ENCODE data around the gene PGM2.
"Not testable (repeated sequence)": the region's sequence is repeated elsewhere in the genome, so short reads cannot be mapped to it uniquely, and the experiment has no call there.

Gene PGM2

DNA sequence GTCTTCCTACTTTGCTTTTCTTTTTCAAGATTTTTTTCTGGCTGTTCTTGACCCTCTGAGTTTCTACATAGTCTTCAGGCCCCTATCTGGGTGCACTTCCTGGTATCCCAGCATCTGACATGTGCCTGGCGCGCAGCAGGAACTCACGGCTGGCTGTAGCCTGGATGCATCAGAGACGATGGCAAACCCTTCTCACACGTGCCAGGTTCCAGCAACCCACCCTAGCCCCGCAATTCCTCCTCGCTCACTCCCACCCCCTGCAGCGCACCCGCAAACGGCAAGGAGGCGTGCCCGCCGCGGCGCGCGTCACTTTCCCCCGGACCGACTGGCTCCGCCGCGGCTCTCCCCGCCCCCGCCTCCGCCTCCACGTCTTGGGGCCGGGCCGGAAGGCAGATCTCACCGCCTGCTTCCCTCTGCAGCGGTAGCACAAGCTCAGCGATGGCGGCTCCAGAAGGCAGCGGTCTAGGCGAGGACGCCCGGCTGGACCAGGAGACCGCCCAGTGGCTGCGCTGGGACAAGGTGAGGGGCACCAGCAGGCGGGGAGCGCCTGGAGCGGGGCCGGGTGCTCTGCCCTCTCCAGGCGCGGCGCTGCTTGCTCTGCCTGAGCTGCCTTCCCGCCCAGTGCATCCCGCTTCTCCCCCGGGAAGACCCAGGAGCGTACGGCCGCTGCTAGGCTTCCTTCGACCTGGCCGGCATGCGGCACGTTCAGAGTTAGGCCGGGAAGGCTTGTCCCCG lies at the start of gene PGM2:
PGM2 (plus strand) TSS at position 392 of the 735 bp plus-strand sequence; CDS start at position 439, 47 bp downstream.
- Mint-ChIP-seq H3K36me3 (peaks cover 19% of the 10 kb centered on the region), H3K27ac (peak within 1 kb of the TSS; percentile 93), H3K4me3 (peak within 1 kb of the TSS; percentile 96), H3K4me1 (peaks cover 45% of the 10 kb centered on the region), H3K9me3 (no peaks in the 10 kb centered on the region), H3K27me3 (peaks cover 24% of the 10 kb centered on the region)
- CTCF ChIA-PET = interaction anchor here (1.0 kb wide), 1 partner anchor 151 kb away, joined by 3 read pairs; no protein-coding TSS in a partner anchor
- peak; percentile 94 for DNase-seq

DNA sequence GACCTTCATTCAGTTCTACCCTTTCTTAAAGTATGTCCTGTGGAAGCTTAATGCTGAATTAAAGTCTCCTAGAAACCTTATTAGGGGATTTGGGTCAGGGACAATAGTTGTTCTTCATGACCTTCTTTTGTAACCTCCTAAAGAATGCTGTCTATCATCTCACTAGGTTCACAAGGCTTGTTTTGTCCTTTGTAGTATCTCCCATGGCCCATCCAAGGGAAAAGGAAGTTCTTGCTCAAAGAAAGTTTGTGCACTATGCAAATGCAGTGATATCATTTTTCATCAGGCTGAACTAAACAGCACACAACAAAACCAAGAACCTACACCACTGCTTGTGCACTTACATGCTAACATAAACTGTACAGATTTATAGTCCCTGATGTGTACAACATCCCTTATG lies 46.6 kb upstream of the PGM2 start:
- Mint-ChIP-seq H3K4me1 (peaks cover 27% of the 10 kb centered on the region), H3K27me3 (peaks cover 4% of the 10 kb centered on the region), H3K36me3 (peaks cover 13% of the 10 kb centered on the region), H3K9me3 (peaks cover 14% of the 10 kb centered on the region), H3K4me3 (no peak overlapping the region), H3K27ac (peak overlapping the region; percentile 83)
- CTCF ChIA-PET = interaction anchor here (1.4 kb wide), 1 partner anchor 177 kb away, joined by 12 read pairs; no protein-coding TSS in a partner anchor
- DNase-seq = no peak

GRCh38 chr4:37780444-37781130 lies 45.9 kb upstream of the PGM2 start:
- H3K9me3 Mint-ChIP-seq = peaks cover 14% of the 10 kb centered on the region
- DNase-seq = peak; percentile 78
- CTCF ChIA-PET = interaction anchor here (0.7 to 1.0 kb wide), 3 partner anchors 177 to 214 kb away, joined by 3 to 9 read pairs (median 3); no protein-coding TSS in a partner anchor
- H3K27ac Mint-ChIP-seq = peak overlapping the region; percentile 83
- H3K27me3 Mint-ChIP-seq = peaks cover 10% of the 10 kb centered on the region
- H3K4me1 Mint-ChIP-seq = peaks cover 27% of the 10 kb centered on the region
- H3K4me3 Mint-ChIP-seq = no peak overlapping the region
- H3K36me3 Mint-ChIP-seq = peaks cover 13% of the 10 kb centered on the region

- no peak overlapping the region for H3K4me3 Mint-ChIP-seq
Observed at GRCh38 chr4:37781131-37781455, 45.4 kb upstream of the PGM2 start.

GRCh38 chr4:37786267-37786666 lies 40.2 kb upstream of the PGM2 start:
- CTCF ChIA-PET, H3K4me1 Mint-ChIP-seq, H3K27ac Mint-ChIP-seq, H3K36me3 Mint-ChIP-seq, DNase-seq, H3K4me3 Mint-ChIP-seq: not testable (repeated sequence)
- peaks cover 40% of the 10 kb centered on the region for H3K27me3 Mint-ChIP-seq
- peaks cover 14% of the 10 kb centered on the region for H3K9me3 Mint-ChIP-seq

More at GRCh38 chr4:37781131-37781455, 45.4 kb upstream of the PGM2 start:
- H3K36me3 Mint-ChIP-seq = peaks cover 13% of the 10 kb centered on the region
- peaks cover 27% of the 10 kb centered on the region for H3K4me1 Mint-ChIP-seq
- peak overlapping the region; percentile 83 for H3K27ac Mint-ChIP-seq
- no peak for DNase-seq
- peaks cover 14% of the 10 kb centered on the region for H3K9me3 Mint-ChIP-seq
- peaks cover 10% of the 10 kb centered on the region for H3K27me3 Mint-ChIP-seq
- CTCF ChIA-PET = interaction anchor here (0.7 to 1.0 kb wide), 3 partner anchors 178 to 215 kb away, joined by 3 to 9 read pairs (median 3); no protein-coding TSS in a partner anchor

GRCh38 chr4:37787883-37788460 lies 38.5 kb upstream of the PGM2 start:
- H3K27ac Mint-ChIP-seq, CTCF ChIA-PET, H3K4me3 Mint-ChIP-seq, H3K36me3 Mint-ChIP-seq, DNase-seq, H3K4me1 Mint-ChIP-seq: not testable (repeated sequence)
- peaks cover 14% of the 10 kb centered on the region for H3K9me3 Mint-ChIP-seq
- peaks cover 47% of the 10 kb centered on the region for H3K27me3 Mint-ChIP-seq

DNA sequence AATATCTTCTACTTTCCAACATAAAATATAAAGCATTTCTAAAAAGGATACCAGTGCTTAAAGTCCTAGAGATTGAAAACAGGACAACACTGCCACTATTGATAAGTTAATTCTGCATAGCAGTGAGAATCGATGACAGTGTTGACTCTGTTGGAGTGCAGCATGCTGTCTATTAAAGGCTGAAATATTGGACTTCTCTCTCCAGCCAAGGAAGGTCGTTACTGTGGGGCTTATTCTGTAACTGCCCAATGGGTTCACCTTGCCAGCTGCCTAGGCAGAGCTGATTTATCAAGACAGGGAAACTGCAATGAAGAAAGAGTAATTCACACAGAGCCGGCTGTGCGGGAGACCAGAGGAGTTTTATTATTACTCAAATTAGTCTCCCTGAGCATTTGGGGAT lies 37.7 kb upstream of the PGM2 start:
- CTCF ChIA-PET = no interaction called here
- H3K27ac Mint-ChIP-seq = no peak overlapping the region
- H3K27me3 Mint-ChIP-seq = peaks cover 47% of the 10 kb centered on the region

GRCh38 chr4:37792241-37792640 lies 34.2 kb upstream of the PGM2 start:
- Mint-ChIP-seq H3K27ac (no peak overlapping the region), H3K4me1 (no peaks in the 10 kb centered on the region), H3K27me3 (peaks cover 37% of the 10 kb centered on the region), H3K9me3 (peaks cover 11% of the 10 kb centered on the region), H3K36me3 (no peaks in the 10 kb centered on the region), H3K4me3 (no peak overlapping the region)
- CTCF ChIA-PET = interaction anchor here (2.1 kb wide), 1 partner anchor 189 kb away, joined by 6 read pairs; no protein-coding TSS in a partner anchor
- no peak for DNase-seq

More for the DNA sequence above, 37.7 kb upstream of the PGM2 start:
- no peak for DNase-seq
- Mint-ChIP-seq H3K4me1 (no peaks in the 10 kb centered on the region), H3K9me3 (peaks cover 14% of the 10 kb centered on the region), H3K4me3 (no peak overlapping the region), H3K36me3 (no peaks in the 10 kb centered on the region)

- no peak overlapping the region for H3K4me3 Mint-ChIP-seq
- CTCF ChIA-PET = interaction anchor here (1.2 kb wide), 1 partner anchor 336 kb away, joined by 3 read pairs; no protein-coding TSS in a partner anchor
- H3K36me3 Mint-ChIP-seq = no peaks in the 10 kb centered on the region
- H3K27ac Mint-ChIP-seq = no peak overlapping the region
- peak; percentile 25 for DNase-seq
- no peaks in the 10 kb centered on the region for H3K4me1 Mint-ChIP-seq
- peaks cover 11% of the 10 kb centered on the region for H3K9me3 Mint-ChIP-seq
- H3K27me3 Mint-ChIP-seq = peaks cover 28% of the 10 kb centered on the region
Observed at GRCh38 chr4:37793562-37793961, 32.9 kb upstream of the PGM2 start.

GRCh38 chr4:37794056-37794455 lies 32.4 kb upstream of the PGM2 start:
- H3K27me3 Mint-ChIP-seq = peaks cover 24% of the 10 kb centered on the region
- peaks cover 11% of the 10 kb centered on the region for H3K9me3 Mint-ChIP-seq
- CTCF ChIA-PET = interaction anchor here (0.7 to 1.2 kb wide), 2 partner anchors 8 to 337 kb away, joined by 3 read pairs; no protein-coding TSS in a partner anchor
- H3K36me3 Mint-ChIP-seq = no peaks in the 10 kb centered on the region
- no peak overlapping the region for H3K4me3 Mint-ChIP-seq
- H3K4me1 Mint-ChIP-seq = no peaks in the 10 kb centered on the region
- DNase-seq = no peak
- H3K27ac Mint-ChIP-seq = no peak overlapping the region

DNA sequence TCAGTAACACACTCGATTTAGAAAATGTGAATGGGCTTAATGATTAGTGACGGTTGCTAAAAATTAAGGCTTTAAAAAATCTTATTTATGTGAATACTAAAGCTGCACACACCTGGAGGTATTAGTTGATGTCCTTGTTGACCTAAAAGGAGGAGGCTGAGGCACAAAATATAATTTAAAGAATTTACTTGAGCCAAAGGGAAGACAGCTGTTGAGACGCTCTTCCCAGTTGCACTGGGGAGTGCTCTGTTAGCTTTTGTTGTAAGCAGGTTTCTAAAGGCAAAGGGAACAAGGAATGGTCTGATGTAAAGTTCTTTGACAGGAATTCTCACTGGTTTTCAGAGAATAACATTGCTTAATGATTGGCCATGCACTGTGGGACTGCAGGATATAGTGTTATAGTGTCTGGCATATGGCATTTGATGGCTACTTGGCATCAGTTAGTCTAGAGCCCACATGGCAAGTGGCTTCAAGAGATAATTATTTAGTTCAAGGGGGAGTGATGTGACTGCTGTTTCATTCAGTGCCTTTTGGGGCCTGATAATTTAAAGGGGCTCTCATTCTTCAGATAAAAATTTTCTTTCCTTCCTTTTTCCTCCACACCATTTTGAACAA lies 30.8 kb upstream of the PGM2 start:
- peaks cover 10% of the 10 kb centered on the region for H3K9me3 Mint-ChIP-seq
- H3K4me1 Mint-ChIP-seq = no peaks in the 10 kb centered on the region
- no peak overlapping the region for H3K4me3 Mint-ChIP-seq
- H3K36me3 Mint-ChIP-seq = no peaks in the 10 kb centered on the region
- no peak overlapping the region for H3K27ac Mint-ChIP-seq
- no peak for DNase-seq
- CTCF ChIA-PET = interaction anchor here (0.6 kb wide), 2 partner anchors 14 to 607 kb away, joined by 3 read pairs; no protein-coding TSS in a partner anchor
- peaks cover 24% of the 10 kb centered on the region for H3K27me3 Mint-ChIP-seq

- Mint-ChIP-seq H3K4me3 (no peak overlapping the region), H3K36me3 (no peaks in the 10 kb centered on the region), H3K9me3 (no peaks in the 10 kb centered on the region), H3K4me1 (no peaks in the 10 kb centered on the region), H3K27ac (no peak overlapping the region), H3K27me3 (peaks cover 18% of the 10 kb centered on the region)
- CTCF ChIA-PET = interaction anchor here (1.1 kb wide), 1 partner anchor 231 kb away, joined by 4 read pairs; no protein-coding TSS in a partner anchor
- no peak for DNase-seq
Observed at GRCh38 chr4:37797374-37797773, 29.1 kb upstream of the PGM2 start.

DNA sequence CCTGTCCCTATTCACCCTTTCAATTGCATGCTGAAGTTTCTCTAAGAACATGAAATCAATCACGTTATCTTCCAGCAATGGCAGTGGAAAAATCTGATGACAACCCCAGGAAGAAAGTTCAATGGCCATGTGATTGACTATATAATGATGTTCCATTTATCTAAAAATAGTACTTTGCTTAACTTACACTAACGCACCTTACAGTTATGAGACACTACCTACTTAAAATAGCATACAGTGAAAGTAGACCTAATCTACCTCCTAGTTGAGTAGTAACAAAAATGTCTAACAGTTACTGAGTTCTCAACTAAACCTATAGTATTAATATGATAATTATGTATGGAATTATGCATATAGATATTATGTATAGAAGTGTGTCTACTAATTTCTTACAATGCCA lies 28.6 kb upstream of the PGM2 start:
- Mint-ChIP-seq H3K27ac (no peak overlapping the region), H3K36me3 (no peaks in the 10 kb centered on the region), H3K4me3 (no peak overlapping the region), H3K9me3 (no peaks in the 10 kb centered on the region), H3K4me1 (no peaks in the 10 kb centered on the region), H3K27me3 (peaks cover 18% of the 10 kb centered on the region)
- DNase-seq = no peak
- CTCF ChIA-PET = no interaction called here

GRCh38 chr4:37798616-37799015 lies 27.9 kb upstream of the PGM2 start:
- CTCF ChIA-PET = no interaction called here

More at GRCh38 chr4:37798616-37799015, 27.9 kb upstream of the PGM2 start:
- peaks cover 18% of the 10 kb centered on the region for H3K27me3 Mint-ChIP-seq
- H3K36me3 Mint-ChIP-seq = no peaks in the 10 kb centered on the region
- no peaks in the 10 kb centered on the region for H3K4me1 Mint-ChIP-seq
- no peaks in the 10 kb centered on the region for H3K9me3 Mint-ChIP-seq
- H3K27ac Mint-ChIP-seq = no peak overlapping the region
- DNase-seq = no peak
- no peak overlapping the region for H3K4me3 Mint-ChIP-seq
